D341Med (cell line): ENCODE results near the gene ACSM4.
"Not testable (repeated sequence)": the region's sequence is repeated elsewhere in the genome, so short reads cannot be mapped to it uniquely, and the experiment has no call there.

Source experiments
- DNase-seq: peaks from one replicate; pipeline ENCODE4 v3.0.0; 2012; ENCODE audit warnings: low spot score

The ACSM4 gene, protein sequence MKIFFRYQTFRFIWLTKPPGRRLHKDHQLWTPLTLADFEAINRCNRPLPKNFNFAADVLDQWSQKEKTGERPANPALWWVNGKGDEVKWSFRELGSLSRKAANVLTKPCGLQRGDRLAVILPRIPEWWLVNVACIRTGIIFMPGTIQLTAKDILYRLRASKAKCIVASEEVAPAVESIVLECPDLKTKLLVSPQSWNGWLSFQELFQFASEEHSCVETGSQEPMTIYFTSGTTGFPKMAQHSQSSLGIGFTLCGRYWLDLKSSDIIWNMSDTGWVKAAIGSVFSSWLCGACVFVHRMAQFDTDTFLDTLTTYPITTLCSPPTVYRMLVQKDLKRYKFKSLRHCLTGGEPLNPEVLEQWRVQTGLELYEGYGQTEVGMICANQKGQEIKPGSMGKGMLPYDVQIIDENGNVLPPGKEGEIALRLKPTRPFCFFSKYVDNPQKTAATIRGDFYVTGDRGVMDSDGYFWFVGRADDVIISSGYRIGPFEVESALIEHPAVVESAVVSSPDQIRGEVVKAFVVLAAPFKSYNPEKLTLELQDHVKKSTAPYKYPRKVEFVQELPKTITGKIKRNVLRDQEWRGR

DNA sequence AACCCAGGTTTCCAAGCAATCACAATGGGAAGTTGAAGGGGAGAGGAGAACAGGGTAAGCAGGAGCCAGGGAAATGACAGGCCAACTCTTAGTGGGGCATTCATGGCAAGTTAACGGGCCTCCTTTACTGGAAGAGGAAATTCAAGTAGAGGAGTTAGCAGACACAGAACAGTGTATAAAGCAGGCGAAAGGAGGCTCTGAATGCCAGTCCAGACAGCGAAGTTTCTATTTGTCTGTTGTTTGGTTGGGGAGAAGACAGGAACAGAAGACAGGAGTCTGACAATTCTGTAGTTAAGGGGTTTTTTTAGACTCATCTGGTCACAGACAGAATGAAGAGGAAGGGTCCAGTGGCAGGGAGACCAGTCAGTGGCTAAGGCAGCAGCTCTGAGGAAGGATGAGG lies at the start of gene ACSM4:
Gene ACSM4, plus strand, starts transcription at position 301 of the 400 bp plus-strand sequence. CDS start 260 bp downstream, outside the sequence.
- no peak for DNase-seq

DNA sequence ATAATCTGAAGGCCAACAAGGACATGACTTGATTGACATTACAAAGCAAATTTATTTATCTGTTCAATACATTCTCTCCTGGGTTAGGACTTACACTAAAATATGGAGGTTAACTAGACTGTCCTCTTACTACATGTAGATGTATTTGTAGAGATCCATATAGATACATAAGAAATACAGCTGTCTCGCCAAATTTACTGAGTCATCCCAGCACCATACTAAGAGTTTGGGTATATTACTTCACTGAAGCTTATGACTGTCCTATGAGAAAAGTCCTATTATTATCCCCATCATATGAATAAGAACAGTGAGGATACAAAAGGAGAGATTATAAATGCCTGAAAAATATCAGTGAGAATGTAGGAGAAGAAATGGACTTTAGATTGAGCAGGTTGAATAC lies 44.8 kb upstream of the ACSM4 start:
- DNase-seq: no peak

DNA sequence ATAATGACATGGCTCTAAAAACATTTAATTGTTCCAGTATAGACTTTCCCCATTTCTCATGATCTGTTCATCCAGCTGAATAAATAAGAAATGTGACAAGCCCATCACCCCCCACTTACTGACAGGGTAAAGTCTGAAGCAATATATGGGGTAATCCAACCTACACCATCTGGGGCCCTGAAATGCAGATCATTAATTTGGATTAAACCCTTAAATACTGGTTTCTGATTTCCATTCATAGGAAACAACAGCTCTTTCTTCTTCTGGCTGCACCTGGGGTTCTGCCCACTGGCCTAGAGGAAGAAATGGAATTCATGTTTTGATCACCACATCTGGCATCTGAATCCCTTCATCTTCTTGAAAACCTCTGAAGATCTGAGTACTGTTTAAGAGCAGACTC lies 39.3 kb upstream of the ACSM4 start:
- no peak for DNase-seq

DNA sequence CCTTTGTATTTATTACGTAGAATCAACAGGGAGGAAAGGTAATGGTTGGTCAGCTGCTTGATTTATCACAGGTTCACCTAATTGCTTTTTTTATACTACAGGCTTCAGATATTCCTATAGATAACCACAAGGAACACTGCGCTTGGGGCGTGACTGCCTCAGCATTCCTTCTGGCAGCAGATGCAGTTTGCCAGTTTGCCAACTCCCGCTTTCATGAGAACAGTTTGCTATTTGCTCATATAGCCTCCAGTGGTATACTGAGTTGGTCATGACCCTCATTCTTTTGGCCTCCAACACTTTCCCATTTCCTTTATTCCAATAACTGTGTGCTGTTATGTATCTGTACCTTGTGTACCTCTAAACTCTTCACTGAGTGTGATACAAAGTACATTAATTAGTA lies 38.6 kb upstream of the ACSM4 start:
- DNase-seq: no peak

DNA sequence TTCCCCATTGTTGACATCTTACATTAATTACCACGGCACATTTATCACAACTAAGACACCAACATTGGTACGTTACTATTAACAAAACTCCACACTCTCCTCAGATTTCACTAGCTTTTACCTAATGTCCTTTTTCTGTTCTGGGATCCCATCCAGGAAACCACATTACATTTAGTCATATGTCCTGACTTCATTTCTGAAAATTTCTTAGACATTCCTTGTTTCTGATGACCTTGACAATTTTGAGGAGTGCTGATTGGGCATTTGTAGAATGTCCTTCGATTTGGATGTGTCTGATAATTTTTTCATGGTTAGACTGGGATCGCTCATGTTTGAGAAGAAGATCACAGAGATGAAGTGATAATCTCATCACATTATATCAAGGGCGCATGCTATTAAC lies 34.6 kb upstream of the ACSM4 start:
- DNase-seq: no peak

DNA sequence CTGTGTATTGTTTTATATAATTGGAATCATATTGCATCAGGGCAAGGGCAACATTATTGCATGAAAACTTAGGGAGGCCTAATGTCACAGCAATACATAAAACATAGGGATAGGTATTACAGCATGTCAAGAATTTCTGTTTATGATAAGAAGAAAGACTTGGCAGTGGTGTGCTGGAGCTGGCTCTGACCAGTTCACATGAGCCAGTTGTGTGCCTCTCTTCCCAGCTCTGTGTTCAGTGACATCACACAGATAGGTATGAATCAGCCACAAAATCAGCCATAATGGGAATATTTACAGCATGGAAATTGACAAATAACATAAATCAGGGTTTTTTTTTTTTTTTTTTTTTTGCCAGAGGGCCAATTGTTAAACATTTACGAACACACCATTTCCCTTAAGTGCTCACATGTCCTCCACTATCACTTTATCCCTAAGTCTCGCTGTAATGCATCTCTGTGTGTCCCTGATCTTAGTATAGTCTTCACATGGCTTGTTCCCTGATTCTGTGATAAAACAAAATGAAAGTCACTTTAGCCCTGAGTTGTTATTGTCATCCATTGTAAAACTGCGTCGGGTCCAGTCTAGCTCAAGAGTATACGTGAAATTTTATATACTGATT lies 31.9 kb upstream of the ACSM4 start:
- no peak for DNase-seq

DNA sequence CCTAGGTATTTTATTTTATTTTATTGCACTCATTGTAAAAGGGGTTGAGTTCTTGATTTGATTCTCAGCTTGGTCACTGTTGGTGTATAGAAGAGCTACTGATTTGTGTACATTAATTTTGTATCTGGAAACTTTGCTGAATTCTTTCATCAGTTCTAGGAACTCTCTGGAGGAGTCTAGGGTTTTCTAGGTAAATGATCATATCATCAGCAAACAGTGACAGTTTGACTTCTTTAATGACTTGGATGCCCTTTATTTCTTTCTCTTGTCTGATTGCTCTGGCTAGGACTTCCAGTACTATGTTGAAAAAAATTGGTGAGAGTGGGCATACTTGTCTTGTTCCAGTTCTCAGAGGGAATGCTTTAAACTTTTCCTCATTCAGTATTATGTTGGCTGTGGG lies 28.4 kb upstream of the ACSM4 start:
- not testable (repeated sequence) for DNase-seq

DNA sequence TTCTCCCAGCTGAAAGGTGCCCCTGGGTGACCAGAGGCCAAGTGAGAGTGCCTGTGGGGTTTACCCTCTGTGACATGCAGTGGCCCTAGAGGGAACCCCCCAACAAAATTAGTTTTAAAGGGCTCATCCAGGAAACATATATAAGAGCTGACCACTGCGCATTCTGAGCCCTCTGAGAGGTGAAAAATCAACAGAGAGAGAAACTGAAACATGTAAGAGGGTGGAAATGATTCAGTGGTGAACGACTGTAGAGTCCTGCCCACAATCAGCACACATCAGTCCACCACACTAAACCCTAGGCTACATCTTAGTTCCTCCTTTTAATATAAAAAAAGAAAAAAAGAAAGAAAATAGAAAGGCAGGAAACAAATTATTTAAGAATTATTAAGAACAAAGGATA lies 21.0 kb upstream of the ACSM4 start:
- DNase-seq: no peak

DNA sequence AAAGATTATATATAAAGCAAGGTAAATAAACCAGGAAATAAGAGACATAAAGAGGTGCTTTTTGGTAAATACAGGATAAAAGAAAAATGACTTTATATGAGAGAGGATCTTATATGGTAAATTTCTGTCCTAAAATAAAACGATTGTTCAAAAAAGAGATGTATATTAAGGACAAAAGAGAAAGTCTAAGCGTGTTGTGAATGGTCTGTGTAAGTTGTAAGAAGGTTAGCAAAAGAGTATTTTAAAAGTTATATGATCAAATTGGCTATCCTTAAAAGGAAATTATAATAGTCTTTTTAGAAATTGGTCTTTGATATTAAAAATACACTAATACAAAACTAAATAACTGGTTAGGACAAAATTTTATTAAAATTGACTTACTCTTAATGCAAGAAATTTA lies 14.1 kb upstream of the ACSM4 start:
- no peak for DNase-seq

DNA sequence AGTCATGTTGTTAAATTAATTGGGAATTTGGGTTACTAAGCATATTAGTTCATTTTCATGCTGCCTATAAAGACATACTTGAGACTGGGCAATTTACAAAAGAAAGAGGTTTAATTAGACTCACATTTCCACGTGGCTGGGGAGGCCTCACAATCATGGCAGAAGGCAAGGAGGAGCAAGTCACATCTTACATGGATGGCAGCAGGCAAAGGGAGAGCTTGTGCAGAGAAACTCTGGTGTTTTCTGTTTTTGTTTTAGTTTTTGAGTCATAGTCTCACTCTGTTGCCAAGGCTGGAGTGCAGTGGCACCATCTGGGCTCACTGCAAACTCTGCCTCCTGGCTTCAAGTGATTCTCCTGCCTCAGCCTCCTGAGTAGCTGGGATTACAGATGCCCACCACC lies 13.3 kb upstream of the ACSM4 start:
- DNase-seq: not testable (repeated sequence)

DNA sequence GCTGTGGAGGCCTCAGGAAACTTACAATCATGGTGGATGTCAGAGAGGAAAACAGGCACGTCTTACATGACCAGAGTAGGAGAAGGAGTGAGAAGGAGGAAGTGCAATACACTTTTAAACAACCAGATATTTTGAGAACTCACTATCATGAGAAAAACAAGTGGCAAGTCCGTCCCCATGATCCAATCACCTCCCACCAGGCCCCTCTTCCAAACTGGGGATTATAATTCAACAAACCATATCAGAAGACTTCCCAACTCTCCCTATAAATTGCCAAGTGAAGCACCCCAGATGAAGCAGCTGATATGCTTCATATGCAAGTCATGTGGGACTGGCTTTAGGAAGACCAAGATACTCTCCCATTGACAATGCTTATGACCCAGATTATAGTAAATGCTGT lies 11.6 kb upstream of the ACSM4 start:
- DNase-seq: no peak

DNA sequence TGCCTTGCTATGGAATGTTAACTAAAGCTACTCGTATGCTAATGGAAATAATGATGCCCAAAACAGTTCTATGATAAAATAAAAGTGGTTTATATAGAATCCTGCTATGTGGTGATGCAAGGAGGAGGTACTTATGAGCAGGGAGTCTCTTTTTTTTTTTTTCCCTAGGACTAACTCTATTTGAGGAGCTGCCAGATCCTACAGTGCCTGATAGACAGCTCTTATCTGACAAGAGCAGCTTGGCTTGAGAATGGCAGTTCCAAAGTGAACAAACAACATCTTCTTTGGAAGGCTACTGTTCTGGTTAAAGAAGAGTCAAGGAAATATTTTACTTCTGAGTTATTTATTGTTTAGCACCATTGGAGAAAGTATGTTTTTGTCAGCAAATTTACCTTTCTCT lies 10.2 kb upstream of the ACSM4 start:
- DNase-seq: no peak

DNA sequence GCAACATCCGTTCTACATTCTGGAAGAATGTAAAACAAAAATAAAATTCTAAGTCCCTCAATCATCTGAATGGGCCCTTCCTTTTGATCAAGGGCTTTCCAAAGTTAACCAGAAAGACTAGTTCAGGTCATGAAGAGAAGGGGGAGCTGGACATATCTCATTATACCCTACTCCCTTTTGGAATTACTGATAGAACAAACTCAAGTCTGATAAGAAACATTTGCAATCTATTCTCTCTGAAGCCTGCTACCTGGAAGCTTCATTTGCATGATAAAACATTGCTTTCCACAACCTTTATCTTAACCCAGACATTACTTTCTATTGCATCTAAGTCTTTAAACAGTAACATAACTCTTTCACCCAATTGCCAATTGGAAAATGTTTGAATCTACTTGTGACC lies 8.3 kb upstream of the ACSM4 start:
- DNase-seq: no peak

DNA sequence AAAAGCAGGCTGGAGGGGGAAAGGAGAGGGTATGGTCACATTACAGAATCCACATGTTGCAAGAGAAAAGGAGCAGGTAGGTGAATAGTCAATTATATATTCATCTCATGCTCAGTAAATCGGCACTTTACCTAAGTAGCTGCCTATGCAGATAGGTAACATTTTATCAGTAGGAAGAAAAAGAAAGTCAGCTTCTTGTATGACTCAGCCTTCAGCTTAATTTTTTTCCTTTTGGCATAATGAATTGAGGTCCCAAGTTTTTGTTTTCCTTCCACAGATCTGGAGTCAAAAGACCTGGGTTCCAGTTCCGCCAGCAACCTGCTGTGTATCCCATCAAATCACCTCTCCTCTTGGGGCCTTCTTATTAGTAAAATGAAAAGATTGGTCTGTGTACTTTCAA lies 6.0 kb upstream of the ACSM4 start:
- DNase-seq: no peak

DNA sequence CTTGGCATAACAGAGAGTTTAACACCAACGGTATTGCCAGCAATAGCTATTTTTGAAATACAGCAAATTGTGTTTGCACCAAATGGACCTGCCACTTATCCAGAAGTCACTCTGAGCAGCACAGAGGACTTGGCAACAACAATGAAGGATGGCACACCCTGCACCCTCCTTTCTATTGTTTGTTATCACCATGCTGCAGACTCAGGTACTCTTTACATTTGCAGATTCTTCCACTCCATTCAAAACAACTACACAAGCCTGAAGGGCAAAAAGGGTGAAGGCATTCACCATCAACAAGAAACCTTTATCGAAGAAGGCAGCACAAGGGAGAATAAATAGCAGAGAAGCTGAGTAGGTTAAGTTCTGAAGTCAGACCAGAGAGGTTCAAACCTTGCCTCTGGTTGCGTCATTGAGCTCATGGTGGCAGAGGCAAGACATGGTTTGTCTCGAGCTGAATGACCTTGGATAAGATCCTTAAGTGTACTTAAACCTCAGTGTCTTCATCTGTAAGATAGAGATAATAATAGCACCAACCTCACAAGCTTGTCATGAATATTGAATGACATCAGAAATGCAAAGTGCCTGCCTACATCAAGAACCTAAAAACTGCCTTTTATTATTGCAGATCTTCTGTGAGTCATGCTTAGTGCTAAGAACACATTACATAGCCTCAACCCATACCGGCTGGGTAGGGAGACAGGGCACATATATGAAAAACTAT lies 1.4 kb upstream of the ACSM4 start:
- no peak for DNase-seq

DNA sequence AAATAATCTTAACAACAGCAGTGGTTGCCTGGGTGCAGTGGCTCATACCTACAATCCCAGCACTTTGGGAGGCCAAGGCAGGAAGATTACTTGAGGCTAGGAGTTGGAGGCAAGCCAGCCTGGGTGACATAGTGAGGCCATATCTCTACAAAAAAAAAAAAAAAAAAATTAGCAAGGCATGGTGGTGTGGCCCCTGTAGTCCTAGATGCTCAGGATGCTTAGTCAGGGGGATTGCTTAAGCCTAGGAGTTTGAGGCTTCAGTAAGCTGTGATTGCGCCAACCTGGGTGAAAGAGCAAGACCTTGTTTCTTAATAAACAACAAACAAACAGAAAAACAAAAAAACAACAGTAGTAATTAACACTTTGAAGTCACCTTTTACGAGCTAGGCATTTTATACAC lies 642 bp upstream of the ACSM4 start:
- no peak for DNase-seq

DNA sequence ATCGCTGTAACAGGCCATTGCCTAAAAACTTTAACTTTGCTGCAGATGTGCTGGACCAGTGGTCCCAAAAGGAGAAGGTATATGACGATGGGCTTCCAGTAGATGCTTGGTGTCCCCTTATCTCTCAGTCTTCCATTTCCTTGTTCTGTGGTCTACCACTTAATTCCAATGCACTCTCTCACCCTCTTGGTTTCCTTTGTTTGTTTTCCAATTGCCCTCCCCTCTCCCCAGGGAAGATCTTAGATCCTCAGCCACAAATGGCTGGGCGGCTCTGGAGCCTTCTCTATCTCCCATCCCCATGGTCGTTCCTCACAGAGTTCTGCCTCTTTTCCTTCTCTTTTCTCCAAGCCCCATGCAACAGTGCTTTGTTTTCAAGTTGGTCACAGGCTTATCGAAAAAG lies 584 bp downstream of the ACSM4 start:
- DNase-seq: no peak

DNA sequence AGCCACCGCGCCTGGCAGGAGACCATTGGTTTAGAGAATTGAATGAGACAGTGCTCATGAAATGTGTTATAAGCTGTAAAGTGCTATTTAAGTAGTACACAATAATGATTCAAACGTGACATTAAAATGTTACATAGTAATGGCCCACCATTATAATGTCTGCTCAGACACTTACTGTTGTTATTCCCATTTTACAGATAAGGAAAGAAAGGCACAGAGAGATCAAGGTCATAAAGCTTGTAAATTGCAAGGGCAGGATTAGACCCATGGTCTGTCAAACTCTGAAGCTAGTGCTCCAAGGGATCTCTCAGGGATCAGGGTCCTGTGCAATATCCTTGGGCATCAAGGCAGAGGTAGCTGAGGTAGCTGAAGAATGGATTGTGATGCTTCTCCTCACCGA lies 6.2 kb downstream of the ACSM4 start:
- DNase-seq: no peak

DNA sequence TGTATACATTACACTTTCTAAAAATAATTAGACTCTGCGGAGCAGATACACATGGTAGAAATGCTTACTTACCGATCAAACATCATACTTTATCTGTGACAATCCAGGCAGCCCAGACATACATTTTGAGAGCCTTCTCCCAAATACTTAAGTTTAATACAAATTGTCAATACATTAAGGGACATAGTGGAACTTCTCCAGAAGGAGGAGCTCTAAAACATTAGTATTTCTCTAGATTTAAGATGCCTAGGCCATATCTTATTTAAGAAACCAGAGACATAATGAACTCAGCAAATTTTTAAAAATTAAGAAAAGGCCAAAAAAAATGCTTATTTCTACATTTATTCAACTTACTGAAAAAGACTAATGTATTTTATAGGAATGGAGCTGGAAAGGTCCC lies 16.1 kb downstream of the ACSM4 start:
- DNase-seq: no peak

DNA sequence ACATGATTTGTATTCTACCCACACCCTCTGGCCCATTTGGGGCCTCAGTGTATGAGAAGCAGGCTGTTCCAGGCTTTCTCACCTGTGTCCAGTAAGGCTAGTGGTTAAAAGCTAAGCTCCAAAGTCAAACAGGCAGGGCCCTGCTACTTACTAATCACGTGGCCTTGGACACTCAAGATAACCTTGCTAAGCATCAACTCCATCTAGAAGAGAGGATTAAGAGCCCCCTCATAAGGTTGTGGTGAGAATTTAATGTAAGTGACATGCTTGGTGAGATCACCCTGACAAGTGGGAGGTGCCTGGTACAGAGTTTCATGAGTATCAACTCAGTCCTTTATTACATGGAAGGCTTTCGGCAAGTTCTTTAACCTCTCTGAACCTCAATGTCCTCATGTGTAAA lies 17.8 kb downstream of the ACSM4 start:
- no peak for DNase-seq

DNA sequence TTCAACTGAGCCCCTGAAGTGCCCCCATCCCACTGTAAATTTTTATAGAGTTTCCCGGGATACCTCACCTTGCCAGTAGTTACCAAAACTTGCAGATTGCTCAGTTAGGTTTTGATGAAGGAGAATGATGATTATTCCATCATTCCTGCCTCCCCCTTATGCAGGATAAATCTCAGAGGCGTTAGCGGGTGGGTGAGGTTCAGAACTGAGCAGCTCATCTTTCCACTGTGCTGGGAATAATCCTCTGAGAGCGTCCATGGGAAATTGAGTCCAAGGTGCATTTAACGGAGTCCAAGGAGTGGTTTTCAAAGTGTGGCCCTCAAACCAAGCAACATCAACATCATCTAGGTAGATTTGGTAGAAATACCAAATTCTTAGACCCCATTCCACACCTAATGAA lies 18.7 kb downstream of the ACSM4 start:
- no peak for DNase-seq

DNA sequence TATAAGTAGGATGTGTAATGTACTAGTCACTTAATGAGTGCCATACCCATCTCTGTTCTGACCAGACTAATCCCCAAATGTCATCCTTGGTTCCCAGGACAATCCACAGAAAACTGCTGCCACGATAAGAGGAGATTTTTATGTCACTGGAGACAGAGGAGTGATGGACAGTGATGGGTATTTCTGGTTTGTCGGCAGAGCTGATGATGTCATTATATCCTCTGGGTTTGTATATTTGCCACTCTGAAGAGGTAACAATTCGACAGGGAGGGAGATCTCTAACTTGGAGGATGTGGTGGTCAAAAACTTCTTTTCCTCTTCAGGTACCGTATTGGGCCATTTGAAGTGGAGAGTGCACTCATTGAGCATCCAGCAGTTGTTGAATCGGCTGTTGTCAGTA lies 20.3 kb downstream of the ACSM4 start:
- DNase-seq: no peak

DNA sequence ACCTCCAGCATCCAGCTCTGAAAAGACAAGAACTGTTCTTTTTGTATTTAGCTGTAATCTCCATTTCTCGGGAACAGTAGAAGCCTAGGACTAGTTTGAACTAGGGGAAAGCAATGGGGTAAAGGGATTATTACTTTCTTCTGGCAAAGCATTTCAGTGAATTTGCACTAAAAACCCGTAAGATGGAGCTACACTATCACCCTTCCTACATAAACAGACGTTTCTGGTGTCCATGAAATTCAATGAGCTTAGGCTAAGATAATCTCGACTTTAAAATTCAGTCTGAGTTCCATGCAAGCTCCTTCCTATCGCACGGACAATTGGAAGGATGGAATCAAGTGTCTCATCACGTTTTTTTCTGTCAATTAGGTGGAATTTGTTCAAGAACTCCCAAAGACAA lies 24.0 kb downstream of the ACSM4 start:
- DNase-seq: no peak
